Ovary (tissue), 9 donors: ENCODE measurements around the gene ZNF763. TPM values are rescaled to one million over a fixed set of nuclear protein-coding genes. Genes with fewer than 3 reads are reported as not detected.

ENCODE experiments used
- DNase-seq, 5 donors: peaks; one replicate each; pipeline ENCODE4 v3.0.0-alpha.2; 2019 to 2020
- H3K27ac ChIP-seq, 2 donors: fragments of 200-600 bp; one replicate each; pipeline versions ENCODE4 v1.5.1 to v1.8.0; 2019 to 2022
- H3K27me3 ChIP-seq: fragments of 200-600 bp; one replicate; pipeline ENCODE4 v1.8.0; 2022
- H3K36me3 ChIP-seq: fragments of 200-600 bp; sonication (generic); one replicate; pipeline ENCODE4 v1.5.1; 2019
- H3K4me1 ChIP-seq: one replicate; pipeline ENCODE4 v1.8.1; 2013; ENCODE audit warnings: mild to moderate bottlenecking, moderate library complexity; ENCODE audit not compliant: insufficient read depth
- H3K4me3 ChIP-seq: fragments of 200-600 bp; sonication (generic); one replicate; pipeline ENCODE4 v1.5.1; 2017
- H3K9me3 ChIP-seq, 2 donors: fragments of 200-600 bp in 1 of 2; sonication (generic) in 1 of 2; one replicate each; pipeline versions ENCODE4 v1.5.1 to v1.8.1; 2013 to 2019; ENCODE audit warnings: mild to moderate bottlenecking in 1 of 2, moderate library complexity in 1 of 2
- EP300 ChIP-seq: sonication (generic); formaldehyde crosslinking; IDR thresholded peaks from one replicate; pipeline ENCODE4 v1.6.1; 2017; ENCODE audit warnings: antibody characterized with exemption
- POLR2A ChIP-seq: fragments of 450-650 bp; IDR thresholded peaks from one replicate; pipeline ENCODE4 v1.6.1; 2017; ENCODE audit warnings: antibody characterized with exemption, mild to moderate bottlenecking, moderate library complexity
- WGBS, 3 donors: extraction: QIAGEN DNeasy Blood & Tissue Kit in 1 of 3; methylation state at CpG; one replicate each; pipeline versions ENCODE4 v1.1.5 to v1.1.7; 2013 to 2017; 5-methylcytosine and 5-hydroxymethylcytosine counted together
- intact Hi-C, 4 donors: fragments of 100-400 bp; cut with DNase I; formaldehyde crosslinking; loops; one replicate each; pipeline versions ENCODE4 v1.11.0 to v1.15.1; 2022 to 2023
- polyA plus RNA-seq, 2 donors: library from polyadenylated mRNA; stranded (reverse); fragments of 200-250 nt in 1 of 2; fragments of 350-450 nt in 1 of 2; fragmentation: Illumina TruSeq in 1 of 2; extraction: RNeasy Lipid Tissue Mini Kit (QIAGEN cat#74804) in 1 of 2; gene quantifications; one replicate each; pipeline ENCODE4 v1.2.3, GENCODE V29; 2013 to 2014
- total RNA-seq, 7 donors: library from RNA; depleted of rRNA in 2 of 7; stranded (reverse); fragments of >200 nt in 2 of 7; fragmentation: NEBNext Ultra II Directional in 3 of 7; extraction: Animal tissue kit (Norgen Biotek cat#: 25700) in 3 of 7; gene quantifications; one replicate each; pipeline versions ENCODE4 v1.1.0 to v1.2.4, GENCODE V29; 2016 to 2023
- TF ChIP-seq, protein P1 (sequence below), 3 donors: fragments of 450-650 bp in 2 of 3; fragments of 200-600 bp in 1 of 3; IDR thresholded peaks; one replicate each; pipeline versions ENCODE4 v1.5.1 to v1.8.0; 2016 to 2022; ENCODE audit warnings: antibody characterized with exemption in 3 of 3, mild to moderate bottlenecking in 1 of 3
- donor health status: DM: no; HTN: no; CAD: no; lungs with moderate emphysema.
- donor health status: DM: no; HTN: no; CAD: no.
- donor health status: Bipolar disorder and iron deficiency.
- donor health status: DM: yes; HTN: yes; CAD: no.
- donor health status: DM: no; HTN: no; CAD: no.
- donor health status: DM: yes; HTN: yes; CAD: no.

Gene ZNF763
- total and polyA plus RNA-seq, 9 donors, result 4.1 to 18.8 (median 7.7) TPM

DNA sequence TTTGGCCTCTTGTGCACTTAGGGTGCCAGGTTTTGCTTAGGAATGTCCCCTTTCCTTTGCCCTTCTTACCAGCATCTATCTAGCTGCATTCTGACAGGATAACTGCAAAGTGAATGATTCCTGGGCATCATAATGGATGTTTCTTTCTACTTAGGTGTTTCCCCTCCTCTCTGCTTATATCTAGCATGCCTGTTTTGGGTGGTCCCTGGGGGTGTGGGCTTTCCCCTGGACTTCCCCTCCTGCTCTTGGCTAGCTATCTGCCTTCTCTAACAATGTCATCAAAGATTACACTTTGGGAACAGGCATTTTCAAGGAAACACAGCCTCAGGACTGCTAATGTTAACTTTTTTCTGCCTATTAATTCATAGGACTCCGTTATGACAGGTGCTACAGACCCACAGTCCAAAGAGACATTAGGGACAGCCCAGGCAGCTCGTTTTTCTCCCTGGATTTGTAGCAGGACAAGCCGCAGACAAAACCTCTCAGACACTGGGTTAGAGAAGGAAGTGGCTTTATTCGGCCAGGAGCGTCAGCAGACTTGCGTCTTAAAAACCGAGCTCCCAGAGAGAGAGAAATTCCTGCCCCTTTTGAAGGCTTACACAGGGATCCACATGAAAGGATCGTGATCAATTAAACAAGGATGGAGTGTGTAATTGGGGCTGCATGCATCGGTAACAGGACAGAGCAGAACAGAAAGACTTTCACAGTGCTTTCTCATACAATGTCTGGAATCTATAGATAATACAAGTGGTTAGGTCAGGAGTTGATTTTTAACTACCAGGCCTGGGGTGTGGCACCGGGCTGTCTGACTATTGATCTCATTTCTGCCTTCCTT is 22.6 kb upstream of the ZNF763 start:
- Histone ChIP-seq H3K4me1 (no peaks in the 10 kb centered on the region), H3K36me3 (no peaks in the 10 kb centered on the region), H3K9me3 (peaks cover 4 to 60% of the 10 kb centered on the region in 2 donors), H3K27ac (no peak overlapping the region), H3K4me3 (no peak overlapping the region), H3K27me3 (no peaks in the 10 kb centered on the region)
- WGBS, 3 donors, result 95 to 97% (median 96%) methylated on average over 10 of the region's 10 CpGs
- TF ChIP-seq EP300, result no peak
- TF ChIP-seq, protein P1, sequence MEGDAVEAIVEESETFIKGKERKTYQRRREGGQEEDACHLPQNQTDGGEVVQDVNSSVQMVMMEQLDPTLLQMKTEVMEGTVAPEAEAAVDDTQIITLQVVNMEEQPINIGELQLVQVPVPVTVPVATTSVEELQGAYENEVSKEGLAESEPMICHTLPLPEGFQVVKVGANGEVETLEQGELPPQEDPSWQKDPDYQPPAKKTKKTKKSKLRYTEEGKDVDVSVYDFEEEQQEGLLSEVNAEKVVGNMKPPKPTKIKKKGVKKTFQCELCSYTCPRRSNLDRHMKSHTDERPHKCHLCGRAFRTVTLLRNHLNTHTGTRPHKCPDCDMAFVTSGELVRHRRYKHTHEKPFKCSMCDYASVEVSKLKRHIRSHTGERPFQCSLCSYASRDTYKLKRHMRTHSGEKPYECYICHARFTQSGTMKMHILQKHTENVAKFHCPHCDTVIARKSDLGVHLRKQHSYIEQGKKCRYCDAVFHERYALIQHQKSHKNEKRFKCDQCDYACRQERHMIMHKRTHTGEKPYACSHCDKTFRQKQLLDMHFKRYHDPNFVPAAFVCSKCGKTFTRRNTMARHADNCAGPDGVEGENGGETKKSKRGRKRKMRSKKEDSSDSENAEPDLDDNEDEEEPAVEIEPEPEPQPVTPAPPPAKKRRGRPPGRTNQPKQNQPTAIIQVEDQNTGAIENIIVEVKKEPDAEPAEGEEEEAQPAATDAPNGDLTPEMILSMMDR (IDR thresholded peaks at IDR 0.05), result no peak
- TF ChIP-seq POLR2A, result no peak
- intact Hi-C loops, result no loop called here
- DNase-seq, result no peak

DNA sequence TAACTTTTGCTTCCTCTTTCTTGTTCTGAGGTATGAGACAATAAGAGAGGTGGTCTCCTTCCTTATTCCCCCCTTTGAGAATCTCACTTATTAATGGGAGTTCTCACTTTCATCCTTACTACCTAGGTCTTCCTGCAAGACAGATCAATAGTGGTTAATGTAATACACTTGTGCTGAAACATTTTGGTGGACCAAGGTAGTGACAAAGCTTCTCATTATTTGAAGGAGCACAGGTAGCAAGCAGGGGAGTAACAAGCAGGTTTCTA is 22.1 kb upstream of the ZNF763 start:
- TF ChIP-seq EP300 (no peak), POLR2A (no peak)
- TF ChIP-seq, protein P1 (IDR thresholded peaks at IDR 0.05), result no peak
- peaks cover 4 to 65% of the 10 kb centered on the region in 2 donors for H3K9me3 ChIP-seq

GRCh38 chr19:11944656-11945055 is 20.2 kb upstream of the ZNF763 start:
- 97 to 99% (median 98%) methylated on average over 4 of the region's 4 CpGs for whole genome bisulfite sequencing, 3 donors
- DNase-seq, result no peak
- H3K36me3 ChIP-seq, result no peaks in the 10 kb centered on the region
- no peak overlapping the region for H3K27ac ChIP-seq
- TF ChIP-seq, protein P1 (IDR thresholded peaks at IDR 0.05), result no peak
- TF ChIP-seq POLR2A (no peak), EP300 (no peak)
- peaks cover 9 to 79% of the 10 kb centered on the region in 2 donors for H3K9me3 ChIP-seq
- H3K4me3 ChIP-seq, result no peak overlapping the region
- H3K27me3 ChIP-seq, result no peaks in the 10 kb centered on the region
- H3K4me1 ChIP-seq, result no peaks in the 10 kb centered on the region
- intact Hi-C loops, result no loop called here

More for the DNA sequence above, 22.1 kb upstream of the ZNF763 start:
- Histone ChIP-seq H3K27me3 (no peaks in the 10 kb centered on the region), H3K36me3 (no peaks in the 10 kb centered on the region), H3K27ac (no peak overlapping the region), H3K4me1 (no peaks in the 10 kb centered on the region), H3K4me3 (no peak overlapping the region)
- intact Hi-C loops, result no loop called here
- DNase-seq, result no peak

GRCh38 chr19:11948646-11949045 is 16.2 kb upstream of the ZNF763 start:
- Histone ChIP-seq H3K27me3 (no peaks in the 10 kb centered on the region), H3K9me3 (peaks cover 5 to 86% of the 10 kb centered on the region in 2 donors), H3K4me3 (no peak overlapping the region), H3K36me3 (no peaks in the 10 kb centered on the region), H3K4me1 (no peaks in the 10 kb centered on the region), H3K27ac (no peak overlapping the region)
- no peak for DNase-seq
- intact Hi-C loops, result no loop called here
- TF ChIP-seq, protein P1 (IDR thresholded peaks at IDR 0.05), result no peak
- TF ChIP-seq POLR2A (no peak), EP300 (no peak)
- WGBS, 3 donors, result 92 to 97% (median 95%) methylated on average over 3 of the region's 3 CpGs
